SK-N-SH (cell line): ENCODE measurements around the gene HLA-DPA1. TPM values are rescaled to one million over a fixed set of nuclear protein-coding genes. Genes with fewer than 3 reads are reported as not detected.

Source experiments
- CTCF ChIA-PET: fragments of 300-600, 350-600 bp; formaldehyde crosslinking; extraction: SDS; loops from one replicate; lab custom pipeline; 2021; lab: Yijun Ruan, JAX
- POLR2A ChIA-PET: fragments of 350-600 bp; sonication (Branson Sonifier 250); formaldehyde crosslinking; extraction: SDS; loops from one replicate; lab custom pipeline; 2020; ENCODE audit warnings: antibody characterized with exemption, inconsistent platforms; lab: Yijun Ruan, JAX
- DNase-seq: peaks from one replicate; pipeline ENCODE4 v3.0.0; 2012
- H2AFZ ChIP-seq: fragments of 200-600 bp; sonication (generic); 2 replicates; pipeline ENCODE4 v1.8.1; 2016; ENCODE audit warnings: antibody characterized with exemption, mild to moderate bottlenecking, low read depth
- H3F3A ChIP-seq: fragments of 200-600 bp; sonication (generic); replicated peaks from 2 replicates; pipeline ENCODE3; 2016; ENCODE audit warnings: antibody characterized with exemption, mild to moderate bottlenecking; ENCODE audit not compliant: insufficient read depth
- H3K27ac ChIP-seq, 2 experiments: fragments of 200-500 bp in 1 of 2; fragments of 200-600 bp in 1 of 2; sonication (Bioruptor generic) in 1 of 2; sonication (generic), shearing (Covaris generic) in 1 of 2; 2 replicates each; pipeline versions ENCODE4 v1.5.1 to v1.6.1; 2014 to 2016; ENCODE audit warnings: low read depth in 2 of 2, inconsistent platforms in 1 of 2, low read length in 1 of 2, mild to moderate bottlenecking in 1 of 2, mixed read lengths in 1 of 2
- H3K27me3 ChIP-seq: fragments of 200-600 bp; sonication (generic), shearing (Covaris generic); 2 replicates; pipeline ENCODE4 v1.6.1; 2016; ENCODE audit warnings: mixed run types; ENCODE audit not compliant: insufficient read depth
- H3K36me3 ChIP-seq, 2 experiments: fragments of 200-500 bp in 1 of 2; fragments of 200-600 bp in 1 of 2; sonication (Bioruptor generic) in 1 of 2; sonication (generic) in 1 of 2; replicated peaks in 1 of 2; 2 replicates each; pipeline versions ENCODE3 to v1.5.1; 2014 to 2016; ENCODE audit warnings: low read length in 1 of 2, mild to moderate bottlenecking in 1 of 2; ENCODE audit not compliant: insufficient read depth in 2 of 2, control insufficient read depth in 1 of 2
- H3K4me1 ChIP-seq, 2 experiments: fragments of 200-500 bp in 1 of 2; fragments of 200-600 bp in 1 of 2; sonication (Bioruptor generic) in 1 of 2; sonication (generic), shearing (Covaris generic) in 1 of 2; 2 replicates each; pipeline versions ENCODE4 v1.5.1 to v1.6.1; 2014 to 2016; ENCODE audit warnings: low read depth in 1 of 2, low read length in 1 of 2, mixed run types in 1 of 2; ENCODE audit not compliant: insufficient read depth in 2 of 2, control insufficient read depth in 1 of 2
- H3K4me2 ChIP-seq: fragments of 200-600 bp; sonication (generic), shearing (Covaris generic); 2 replicates; pipeline ENCODE4 v1.6.1; 2017; ENCODE audit warnings: mixed run types
- H3K4me3 ChIP-seq, 2 experiments: fragments of 200-500 bp in 1 of 2; fragments of 200-600 bp in 1 of 2; sonication (Bioruptor generic) in 1 of 2; sonication (generic), shearing (Covaris generic) in 1 of 2; 2 replicates each; pipeline versions ENCODE4 v1.5.1 to v1.8.1; 2014 to 2016; ENCODE audit warnings: low read depth in 2 of 2, inconsistent platforms in 1 of 2, low read length in 1 of 2, mild to moderate bottlenecking in 1 of 2, mixed read lengths in 1 of 2, moderate library complexity in 1 of 2
- H3K79me2 ChIP-seq: fragments of 200-600 bp; sonication (generic); 2 replicates; pipeline ENCODE4 v1.8.1; 2017; ENCODE audit warnings: mild to moderate bottlenecking; ENCODE audit not compliant: insufficient read depth
- H3K9ac ChIP-seq: fragments of 200-600 bp; sonication (generic); 2 replicates; pipeline ENCODE4 v1.6.1; 2017; ENCODE audit warnings: mixed run types
- H3K9me2 ChIP-seq: fragments of 200-600 bp; sonication (generic); 2 replicates; pipeline ENCODE4 v1.6.1; 2017; ENCODE audit warnings: mixed run types
- H3K9me3 ChIP-seq: fragments of 200-600 bp; sonication (generic); 2 replicates; pipeline ENCODE4 v1.6.1; 2017; ENCODE audit warnings: mixed run types, mild to moderate bottlenecking, moderate library complexity
- H4K20me1 ChIP-seq: fragments of 200-600 bp; sonication (generic); 2 replicates; pipeline ENCODE4 v1.6.1; 2017; ENCODE audit warnings: mild to moderate bottlenecking, mixed run types; ENCODE audit not compliant: insufficient read depth
- CHD2 ChIP-seq: fragments of 150-350 bp; IDR thresholded peaks from 2 replicates; pipeline ENCODE4 v1.6.1; 2018; ENCODE audit warnings: low read length; ENCODE audit not compliant: partially characterized antibody
- CTCF ChIP-seq: fragments of 200-600 bp; sonication (generic); IDR thresholded peaks from 2 replicates; pipeline ENCODE4 v1.6.1; 2017; ENCODE audit warnings: antibody characterized with exemption, mild to moderate bottlenecking, moderate library complexity
- ELF1 ChIP-seq: IDR thresholded peaks from 2 replicates; pipeline ENCODE4 v1.4.0; 2012
- EZH2phosphoT487 ChIP-seq: fragments of 200-600 bp; sonication (generic); IDR thresholded peaks from 2 replicates; pipeline ENCODE4 v1.6.1; 2017; ENCODE audit warnings: low read depth, mixed run types, mild to moderate bottlenecking, antibody characterized with exemption, moderate library complexity, borderline replicate concordance
- FOXM1 ChIP-seq: IDR thresholded peaks from 2 replicates; pipeline ENCODE4 v1.4.0; 2012; ENCODE audit warnings: low read depth, mild to moderate bottlenecking
- GABPA ChIP-seq: IDR thresholded peaks from 2 replicates; pipeline ENCODE4 v1.4.0; 2012; ENCODE audit warnings: low read depth, mild to moderate bottlenecking
- GATA2 ChIP-seq: sonication (generic); formaldehyde crosslinking; IDR thresholded peaks from 2 replicates; pipeline ENCODE4 v1.5.0; 2020; ENCODE audit warnings: mild to moderate bottlenecking, missing genetic modification reagents
- JUND ChIP-seq: IDR thresholded peaks from 2 replicates; pipeline ENCODE4 v1.4.0; 2012
- MAX ChIP-seq: IDR thresholded peaks from 2 replicates; pipeline ENCODE4 v1.4.0; 2012; ENCODE audit warnings: low read depth
- MEF2A ChIP-seq: IDR thresholded peaks from 2 replicates; pipeline ENCODE4 v1.4.0; 2012; ENCODE audit warnings: low read depth, borderline replicate concordance
- MXI1 ChIP-seq: IDR thresholded peaks from 2 replicates; pipeline ENCODE4 v1.6.1; 2012; ENCODE audit warnings: mild to moderate bottlenecking, low read depth, low read length, improper control_type of control experiment
- NFIC ChIP-seq: IDR thresholded peaks from 2 replicates; pipeline ENCODE4 v1.4.0; 2012; ENCODE audit warnings: borderline replicate concordance
- NRF1 ChIP-seq: IDR thresholded peaks from 2 replicates; pipeline ENCODE4 v1.6.1; 2012; ENCODE audit warnings: low read depth, mild to moderate bottlenecking, low read length
- POLR2AphosphoS5 ChIP-seq: IDR thresholded peaks from 2 replicates; pipeline ENCODE4 v1.6.1; 2012; ENCODE audit warnings: low read depth, low read length
- RAD21 ChIP-seq: IDR thresholded peaks from 2 replicates; pipeline ENCODE4 v1.6.1; 2012; ENCODE audit warnings: mild to moderate bottlenecking, low read length
- RCOR1 ChIP-seq: fragments of 150-350 bp; IDR thresholded peaks from 2 replicates; pipeline ENCODE4 v1.6.1; 2017; ENCODE audit warnings: antibody characterized with exemption, low read length
- REST ChIP-seq: IDR thresholded peaks from 2 replicates; pipeline ENCODE4 v1.6.1; 2012; ENCODE audit warnings: mild to moderate bottlenecking, low read depth, low read length, moderate library complexity
- RXRA ChIP-seq: IDR thresholded peaks from 2 replicates; pipeline ENCODE4 v1.4.0; 2012; ENCODE audit warnings: low read depth, mild to moderate bottlenecking, borderline replicate concordance
- TAF1 ChIP-seq: IDR thresholded peaks from 2 replicates; pipeline ENCODE4 v1.6.1; 2012; ENCODE audit warnings: low read depth, mild to moderate bottlenecking, low read length, moderate library complexity, borderline replicate concordance
- ZBTB33 ChIP-seq: IDR thresholded peaks from 2 replicates; pipeline ENCODE4 v1.4.0; 2012; ENCODE audit warnings: low read depth, borderline replicate concordance
- WGBS: methylation state at CpG from one replicate; pipeline ENCODE4 v1.1.6; 2017; ENCODE audit warnings: low lambda C conversion rate; 5-methylcytosine and 5-hydroxymethylcytosine counted together
- polyA plus RNA-seq, 3 experiments: library from polyadenylated mRNA; depleted of rRNA; stranded (reverse); fragments of >200 nt; gene quantifications; 2 replicates each; pipeline ENCODE4 v1.2.3, GENCODE V29; 2012

HLA-DPA1 gene
- polyA plus RNA-seq, 1 of the 3 experiments (the other 2 are of a cell fraction), result 1.9 TPM

GRCh38 chr6:33049323-33050013, 24.0 kb downstream of the HLA-DPA1 start:
- peaks cover 20% of the 10 kb centered on the region; the same call in 1 of the 2 replicates for H3K27me3 ChIP-seq
- H3K9me3 ChIP-seq, result no peaks in the 10 kb centered on the region
- H3K79me2 ChIP-seq, result no peaks in the 10 kb centered on the region
- no peak overlapping the region for H3K4me2 ChIP-seq
- no peaks in the 10 kb centered on the region for H4K20me1 ChIP-seq
- no peak overlapping the region for H3K27ac ChIP-seq
- no peaks in the 10 kb centered on the region for H3K9me2 ChIP-seq
- H3F3A ChIP-seq, result no peaks in the 10 kb centered on the region
- H3K4me3 ChIP-seq, result no peak overlapping the region
- H3K4me1 ChIP-seq, result no peaks in the 10 kb centered on the region
- DNase-seq, result no peak
- WGBS, result 12% methylated on average over 9 of the region's 9 CpGs
- no peak overlapping the region for H3K9ac ChIP-seq
- no peak overlapping the region for H2AFZ ChIP-seq
- ChIA-PET POLR2A (no interaction called here), CTCF (interaction anchor here (1.1 kb wide), 1 partner anchor 17 kb away, joined by 4 read pairs; no protein-coding TSS in a partner anchor)
- H3K36me3 ChIP-seq, result no peaks in the 10 kb centered on the region
- TF ChIP-seq CTCF, result peak; percentile 17; the same call in 1 of the 2 replicates
- TF ChIP-seq GABPA, result no peak
- TF ChIP-seq, all 33 proteins: peak for 1

- H3K27ac ChIP-seq, result no peak overlapping the region
These were observed 33.3 kb downstream of the HLA-DPA1 start for GRCh38 chr6:33040157-33040556.

More at GRCh38 chr6:33040157-33040556, 33.3 kb downstream of the HLA-DPA1 start:
- CTCF ChIA-PET, result no interaction called here
- Histone ChIP-seq H3K4me2 (no peak overlapping the region), H3K9me3 (no peaks in the 10 kb centered on the region), H3K79me2 (no peaks in the 10 kb centered on the region), H3K9me2 (no peaks in the 10 kb centered on the region), H3K9ac (no peak overlapping the region)
- no peak for TF ChIP-seq TAF1
- TF ChIP-seq RXRA, result no peak
- no peak for TF ChIP-seq GABPA
- TF ChIP-seq MEF2A, result no peak
- no peak for TF ChIP-seq NFIC
- TF ChIP-seq EZH2phosphoT487, result no peak
- no peak for TF ChIP-seq RAD21
- TF ChIP-seq CHD2, result no peak
- TF ChIP-seq RCOR1, result no peak
- TF ChIP-seq FOXM1, result no peak
- no peak for TF ChIP-seq JUND
- no peak for TF ChIP-seq ZBTB33
- no peak for TF ChIP-seq REST
- no peak for TF ChIP-seq MXI1
- no peak for TF ChIP-seq GATA2 (CRISPR knock-in tag)
- no peak for TF ChIP-seq ELF1
- TF ChIP-seq MAX, result no peak
- no peak for TF ChIP-seq POLR2AphosphoS5
- TF ChIP-seq NRF1, result no peak
- TF ChIP-seq, all 33 proteins: peak for 0
- POLR2A ChIA-PET, result no interaction called here
- Histone ChIP-seq H3K27me3 (no peaks in the 10 kb centered on the region; the same call in 1 of the 2 replicates), H3K4me3 (no peak overlapping the region), H3K4me1 (no peaks in the 10 kb centered on the region), H3K36me3 (no peaks in the 10 kb centered on the region), H2AFZ (no peak overlapping the region), H3F3A (no peaks in the 10 kb centered on the region), H4K20me1 (no peaks in the 10 kb centered on the region)
- no peak for DNase-seq
- 32% methylated on average over 2 of the region's 2 CpGs for WGBS
